Activated CD8-positive, alpha-beta memory T cell treated with anti-CD3 and anti-CD28 coated beads, Interleukin-2, amount 50 U/mL, for 48 hours (primary cell): ENCODE results near the gene SUPT3H.
"Not testable (repeated sequence)": the region's sequence is repeated elsewhere in the genome, so short reads cannot be mapped to it uniquely, and the experiment has no call there.

Experiments
- DNase-seq: peaks from one replicate; pipeline ENCODE4 v3.0.0-alpha.2; 2020

Gene SUPT3H

GRCh38 chr6:44933108-44933507, 444.6 kb downstream of the SUPT3H start:
- no peak for DNase-seq

GRCh38 chr6:44932651-44933091, 445.1 kb downstream of the SUPT3H start:
- DNase-seq, result peak; percentile 62

GRCh38 chr6:44931385-44931784, 446.3 kb downstream of the SUPT3H start:
- no peak for DNase-seq

GRCh38 chr6:44926556-44926955, 451.2 kb downstream of the SUPT3H start:
- no peak for DNase-seq

GRCh38 chr6:44925100-44925739, 452.5 kb downstream of the SUPT3H start:
- DNase-seq, result no peak

- no peak for DNase-seq
Observed at GRCh38 chr6:44923444-44923843, 454.3 kb downstream of the SUPT3H start.

GRCh38 chr6:44921798-44922197, 455.9 kb downstream of the SUPT3H start:
- no peak for DNase-seq

GRCh38 chr6:44920952-44921491, 456.7 kb downstream of the SUPT3H start:
- DNase-seq, result no peak

- no peak for DNase-seq
Observed at GRCh38 chr6:44918671-44919296, 458.9 kb downstream of the SUPT3H start.

- no peak for DNase-seq
Observed at GRCh38 chr6:44917430-44917829, 460.3 kb downstream of the SUPT3H start.

GRCh38 chr6:44915111-44915510, 462.6 kb downstream of the SUPT3H start:
- no peak for DNase-seq

- no peak for DNase-seq
Observed at GRCh38 chr6:44914141-44914540, 463.6 kb downstream of the SUPT3H start.

GRCh38 chr6:44906761-44907160, 471.0 kb downstream of the SUPT3H start:
- DNase-seq, result no peak

GRCh38 chr6:44900358-44900757, 477.4 kb downstream of the SUPT3H start:
- DNase-seq, result not testable (repeated sequence)

- no peak for DNase-seq
Observed at GRCh38 chr6:44898296-44898930, 479.3 kb downstream of the SUPT3H start.

GRCh38 chr6:44897316-44897715, 480.4 kb downstream of the SUPT3H start:
- no peak for DNase-seq

GRCh38 chr6:44896701-44897100, 481.0 kb downstream of the SUPT3H start:
- no peak for DNase-seq

GRCh38 chr6:44892579-44892978, 485.2 kb downstream of the SUPT3H start:
- no peak for DNase-seq

- not testable (repeated sequence) for DNase-seq
Observed at GRCh38 chr6:44879071-44879470, 498.7 kb downstream of the SUPT3H start.

- DNase-seq, result not testable (repeated sequence)
Observed at GRCh38 chr6:44876638-44877037, 501.1 kb downstream of the SUPT3H start.

- DNase-seq, result no peak
Observed at GRCh38 chr6:44869321-44869897, 508.3 kb downstream of the SUPT3H start.

- no peak for DNase-seq
Observed at GRCh38 chr6:44868910-44869309, 508.8 kb downstream of the SUPT3H start.

- DNase-seq, result no peak
Observed at GRCh38 chr6:44868335-44868668, 509.4 kb downstream of the SUPT3H start.
